ENCODE measurements around the gene ATP2B2.

The ATP2B2 gene

DNA sequence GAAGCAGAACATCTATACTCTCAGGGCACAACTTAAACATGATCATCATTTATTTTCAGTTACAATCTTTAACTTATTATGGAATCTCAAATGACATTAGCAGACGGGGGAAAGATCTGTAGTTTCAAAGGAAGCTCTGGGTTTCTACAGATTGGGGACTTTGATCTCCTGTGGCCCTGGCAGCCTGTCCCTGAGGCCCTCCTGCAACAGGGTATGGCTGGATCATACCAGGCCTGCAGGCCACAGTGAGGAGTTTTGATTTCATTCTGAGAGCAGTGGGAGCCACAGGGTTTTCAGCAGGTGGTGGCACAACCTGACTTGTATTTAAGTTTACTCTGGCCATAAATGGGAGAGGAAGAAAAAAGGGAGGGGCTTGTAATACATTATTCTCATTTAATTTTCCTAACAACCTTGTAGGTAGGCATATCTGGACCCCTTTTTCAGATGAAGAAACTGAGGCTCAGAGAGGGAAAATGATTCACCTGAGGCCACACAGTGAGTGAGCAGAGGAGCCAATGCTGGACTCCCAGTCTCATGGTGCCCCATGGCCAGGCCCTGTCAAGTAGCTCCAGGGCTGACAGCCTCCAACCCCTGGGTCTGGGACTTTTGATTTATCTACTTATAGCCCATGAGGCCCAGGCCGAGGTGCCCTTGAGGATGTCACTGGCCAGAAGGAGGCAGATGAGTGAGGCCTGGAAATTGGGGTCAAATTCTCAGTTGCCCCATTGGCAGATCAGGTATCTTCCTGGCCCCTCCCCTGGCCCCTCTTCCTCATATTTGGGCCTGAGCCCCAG lies 71.0 kb downstream of the ATP2B2 start:
- no peak for DNase-seq (ENCODE audit: low read depth in 2 of 2, low spot score in 1 of 2)

DNA sequence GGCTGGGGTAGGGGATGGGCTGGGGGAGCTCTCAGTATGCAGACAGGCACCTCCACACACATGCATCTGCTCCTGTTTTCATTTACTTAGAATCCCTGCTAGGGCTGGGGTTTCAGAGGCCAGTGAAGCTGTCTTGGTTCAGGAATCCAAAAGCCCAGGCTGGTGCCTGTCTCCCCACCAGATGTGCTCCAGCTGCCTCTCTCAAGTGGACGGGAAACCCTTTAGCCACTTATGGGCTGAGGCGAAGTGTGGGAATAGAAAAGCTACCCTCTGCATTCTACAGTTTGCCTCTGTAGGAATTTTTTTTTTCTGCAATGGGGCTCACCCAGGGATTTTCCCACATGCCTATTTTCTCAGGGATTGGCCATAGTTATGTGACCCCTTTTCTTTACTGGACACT lies 72.5 kb downstream of the ATP2B2 start:
- DNase-seq (ENCODE audit: low read depth in 2 of 2, low spot score in 1 of 2) = no peak

DNA sequence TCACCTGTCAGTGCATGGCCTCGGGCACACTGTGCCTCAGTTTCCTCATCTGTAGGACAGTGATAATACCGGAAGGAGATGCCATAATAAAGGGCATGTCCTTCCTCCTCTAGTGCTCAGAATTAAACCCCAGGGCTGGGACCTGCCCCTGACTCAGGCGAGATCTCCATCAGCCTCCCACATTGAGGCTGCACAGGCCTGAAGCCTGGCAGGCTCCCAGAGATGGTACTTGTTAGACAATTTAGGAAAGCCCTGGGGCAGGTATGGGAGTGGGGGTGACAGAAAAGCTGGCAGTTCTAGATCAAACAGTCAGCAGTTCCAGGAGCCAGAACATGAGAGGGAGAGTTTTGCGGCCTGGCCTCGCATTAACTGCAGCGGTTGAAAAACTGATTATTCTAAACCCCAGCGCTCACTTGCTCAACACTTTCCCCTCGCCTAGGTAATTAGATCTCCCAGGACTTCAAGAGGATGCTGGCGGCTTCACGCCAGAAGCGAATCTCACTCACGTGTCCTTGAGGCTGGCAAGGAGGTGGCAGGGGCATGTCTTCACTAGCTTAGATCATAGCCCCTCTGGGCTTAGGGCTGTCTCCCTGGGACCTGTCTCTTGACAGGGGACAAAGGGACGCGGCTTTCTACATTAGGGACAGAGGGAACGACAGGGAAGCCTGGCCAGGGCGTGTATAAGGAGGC lies 73.1 kb downstream of the ATP2B2 start:
- no peak for DNase-seq (ENCODE audit: low read depth in 2 of 2, low spot score in 1 of 2)

DNA sequence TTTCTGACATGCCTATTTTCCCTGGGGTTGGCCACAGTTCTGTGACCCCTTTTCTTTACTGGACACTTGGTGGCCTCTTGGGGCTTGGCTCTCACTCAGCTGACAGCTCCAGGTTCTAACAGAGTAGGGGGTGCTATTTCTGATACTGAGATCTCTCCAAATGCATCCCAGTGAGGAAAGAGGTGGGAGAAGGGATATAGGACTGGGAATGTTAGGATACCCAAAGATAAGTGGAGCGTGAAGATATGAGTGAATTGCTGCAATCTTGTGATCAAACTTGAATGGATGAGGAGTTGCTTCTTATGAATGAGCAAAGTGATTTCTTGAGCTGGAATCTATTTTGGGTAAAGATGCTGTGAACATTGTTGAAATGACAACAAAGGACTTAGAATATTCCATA lies 74.6 kb downstream of the ATP2B2 start:
- DNase-seq (ENCODE audit: low read depth in 2 of 2, low spot score in 1 of 2) = no peak

DNA sequence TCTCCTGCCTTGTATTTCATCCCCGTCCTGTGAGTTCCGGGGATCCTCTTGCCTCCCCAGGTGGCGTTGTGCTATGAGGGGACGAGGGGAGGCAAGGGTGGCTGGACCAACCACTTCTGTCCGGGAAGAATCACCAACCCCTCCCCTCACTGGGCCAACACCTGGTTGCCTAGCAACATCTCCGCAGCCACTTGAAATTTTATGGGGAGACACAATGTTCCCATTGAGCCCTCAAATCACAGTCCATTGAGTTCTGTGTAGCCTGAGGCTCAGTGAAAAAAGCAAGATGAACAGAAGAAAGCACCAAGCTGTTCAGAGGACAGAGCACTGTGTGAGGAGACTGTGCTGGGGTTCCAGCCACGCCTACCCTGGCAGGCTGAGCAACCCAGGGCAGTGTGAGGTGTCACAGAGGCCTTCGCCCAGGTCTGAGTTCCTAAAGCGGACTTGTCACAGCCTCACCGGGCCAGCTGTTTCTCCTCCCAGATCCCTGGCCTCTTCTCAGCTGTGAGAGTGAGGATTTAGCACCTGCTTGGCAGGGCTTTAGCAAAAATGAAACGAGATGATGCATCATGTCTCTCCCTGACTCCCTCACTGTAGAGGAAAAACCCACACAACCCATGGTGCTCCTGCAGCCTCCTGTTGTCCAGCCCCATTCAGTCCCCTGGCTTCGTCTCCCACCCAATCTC lies 76.8 kb downstream of the ATP2B2 start:
- DNase-seq (ENCODE audit: low read depth in 2 of 2, low spot score in 1 of 2) = no peak

DNA sequence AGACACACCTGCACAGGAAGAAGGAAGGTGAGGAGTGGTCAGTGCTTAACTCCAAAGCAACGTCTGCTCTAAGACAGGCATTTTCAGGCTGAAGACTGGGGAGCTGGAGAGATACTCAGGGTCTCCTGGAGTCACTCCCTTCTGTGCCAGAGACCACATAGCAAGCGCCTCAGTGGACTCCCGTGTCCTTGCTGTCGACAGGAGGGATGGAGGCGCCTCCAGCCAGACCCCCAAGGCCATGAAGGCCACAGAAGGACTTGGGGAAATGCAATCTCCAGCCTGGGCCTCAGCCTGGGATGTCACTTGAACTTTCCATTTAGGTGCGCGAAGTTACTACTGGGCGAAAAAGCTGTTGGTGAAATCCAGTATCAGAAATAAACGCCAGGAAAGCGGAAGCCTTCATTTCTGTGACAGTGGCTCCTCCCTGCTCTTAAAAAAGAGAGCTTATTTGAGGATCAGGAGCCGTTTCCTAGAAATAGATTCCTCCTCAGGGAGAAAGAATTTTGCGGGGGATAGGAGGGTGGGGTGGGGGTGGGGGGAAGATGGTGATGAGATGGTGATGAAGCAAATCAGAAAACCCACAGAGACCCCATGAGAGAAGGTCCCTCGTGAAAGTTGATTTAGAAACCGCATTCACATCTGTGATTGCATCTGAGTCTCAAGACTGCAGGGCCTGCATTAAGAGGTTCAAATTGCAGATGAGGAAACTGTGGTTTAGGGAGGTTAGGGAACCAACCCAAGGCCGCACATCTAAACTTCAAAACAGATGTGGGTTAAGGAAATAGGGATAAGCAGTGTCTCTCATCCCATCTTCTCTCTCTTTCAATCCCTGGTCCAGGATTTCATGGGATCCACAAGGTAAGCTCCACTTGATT lies 78.8 kb downstream of the ATP2B2 start:
- no peak for DNase-seq (ENCODE audit: low read depth in 2 of 2, low spot score in 1 of 2)

DNA sequence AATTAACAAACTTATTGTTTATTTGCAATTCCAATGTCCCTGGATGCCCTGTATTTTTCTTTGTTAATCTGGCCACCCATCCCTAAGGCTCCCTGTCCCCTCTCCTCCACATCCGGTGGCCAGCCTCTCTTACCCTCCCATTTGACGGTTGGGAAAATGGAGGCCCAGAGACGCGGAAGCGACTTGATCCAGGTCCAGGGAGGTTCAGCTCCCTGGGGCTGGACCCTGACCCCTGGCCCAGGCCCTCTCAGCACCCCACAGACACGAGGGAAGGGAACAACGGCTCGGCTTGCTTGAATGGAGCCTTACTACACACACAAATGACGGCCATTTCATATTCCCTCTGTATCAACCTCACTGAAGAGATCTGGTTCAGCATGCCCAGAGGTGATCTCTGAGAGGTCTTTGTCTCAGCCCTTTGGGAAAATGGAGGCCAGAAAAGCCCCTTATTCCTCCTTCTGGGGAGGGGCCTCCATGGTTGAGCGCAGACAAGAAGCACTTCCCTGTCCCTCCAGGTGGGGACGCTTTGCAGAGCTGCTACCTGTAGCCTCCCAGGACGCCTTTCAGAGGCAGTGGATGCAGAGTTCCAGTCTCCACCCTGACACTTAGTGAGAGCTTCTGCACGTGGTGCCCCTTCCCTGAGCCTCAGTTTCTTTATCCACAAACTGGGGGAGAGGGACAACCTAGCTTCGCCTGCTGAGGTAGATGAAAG lies 82.1 kb downstream of the ATP2B2 start:
- no peak for DNase-seq (ENCODE audit: low read depth in 2 of 2, low spot score in 1 of 2)

DNA sequence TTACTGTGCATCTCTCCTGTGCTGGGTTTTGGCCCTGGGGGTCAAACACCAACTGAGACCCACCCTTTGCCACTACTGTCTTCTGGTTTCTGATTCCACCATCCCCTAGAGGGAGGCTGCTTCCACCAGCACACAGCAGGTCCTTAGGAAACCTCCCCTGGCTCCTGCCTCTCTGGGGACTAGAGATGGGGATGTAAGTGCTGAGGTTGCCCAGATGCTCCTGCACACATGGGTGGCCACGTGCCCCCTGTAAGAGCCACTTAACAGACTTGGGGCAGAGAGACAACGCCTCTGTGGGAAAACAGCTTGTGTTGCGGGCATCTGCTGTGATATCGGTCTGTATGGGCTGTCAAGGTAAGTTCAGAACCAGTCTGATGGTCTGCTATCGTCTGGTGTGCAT lies 83.4 kb downstream of the ATP2B2 start:
- DNase-seq (ENCODE audit: low read depth in 2 of 2, low spot score in 1 of 2) = no peak

DNA sequence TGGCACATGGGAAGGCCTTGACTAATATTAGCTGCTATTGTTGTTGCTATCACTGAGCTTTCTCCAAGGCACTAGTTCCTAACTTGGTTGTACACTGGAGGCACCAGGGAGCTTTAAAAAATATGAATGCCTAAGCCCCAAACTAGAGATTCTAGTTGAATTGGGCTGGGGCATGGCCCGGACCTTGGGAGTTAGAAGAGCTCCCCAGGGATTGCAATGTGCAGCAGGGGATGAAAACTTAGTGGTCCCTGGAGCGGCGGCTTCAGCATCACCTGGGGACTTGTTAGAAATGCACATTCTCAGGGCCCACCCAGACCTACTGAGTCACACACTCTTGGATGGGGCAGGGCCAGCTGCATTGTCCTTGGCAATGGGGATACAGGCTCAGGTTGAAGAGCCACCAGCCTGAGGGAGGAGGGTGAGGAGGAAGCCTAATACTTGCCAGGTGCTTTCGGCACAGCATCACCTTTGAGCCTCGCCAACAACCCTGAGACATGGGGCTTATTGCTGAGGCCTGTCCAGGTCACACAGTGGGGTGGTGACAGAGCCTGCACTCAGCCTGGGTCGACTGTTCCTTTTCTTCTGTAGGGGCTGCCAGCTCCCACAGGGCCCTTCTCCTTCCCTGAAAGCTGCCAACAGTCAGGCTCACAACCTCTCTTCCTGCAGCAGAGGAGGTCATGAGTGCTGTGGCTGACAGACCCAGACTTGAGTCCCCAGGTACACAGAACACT lies 84.5 kb downstream of the ATP2B2 start:
- no peak for DNase-seq (ENCODE audit: low read depth in 2 of 2, low spot score in 1 of 2)

DNA sequence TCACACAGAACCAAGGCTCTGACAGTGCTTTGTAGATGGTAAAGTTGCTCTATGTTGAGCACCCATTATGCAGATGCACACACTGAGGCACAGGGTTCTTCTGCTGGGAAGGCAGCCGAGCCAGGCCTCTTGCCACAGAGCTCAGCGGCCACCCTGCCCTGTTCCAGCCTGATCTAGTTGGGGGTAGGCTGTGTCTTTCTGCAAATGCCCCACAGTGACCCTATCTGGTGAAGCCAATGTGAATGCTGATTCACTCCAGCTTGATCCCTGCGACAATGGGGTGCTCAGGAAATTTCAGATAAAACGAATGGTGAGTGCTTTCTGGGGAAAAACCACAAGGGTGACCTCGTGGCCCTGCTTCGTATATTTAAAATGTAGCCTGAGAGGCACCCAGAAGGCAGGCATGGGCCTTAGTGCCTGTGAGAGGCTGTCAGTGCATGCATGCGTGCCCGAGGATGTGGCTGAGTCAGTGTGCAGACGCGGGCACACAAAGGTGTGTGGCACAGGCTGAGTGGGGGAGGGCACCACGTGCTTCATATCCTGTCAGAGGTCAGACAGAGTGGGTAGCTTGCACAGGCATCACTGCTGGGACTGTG lies 85.7 kb downstream of the ATP2B2 start:
- peak in 1 of 2 donors; percentile 3 for DNase-seq (ENCODE audit: low read depth in 2 of 2, low spot score in 1 of 2)

DNA sequence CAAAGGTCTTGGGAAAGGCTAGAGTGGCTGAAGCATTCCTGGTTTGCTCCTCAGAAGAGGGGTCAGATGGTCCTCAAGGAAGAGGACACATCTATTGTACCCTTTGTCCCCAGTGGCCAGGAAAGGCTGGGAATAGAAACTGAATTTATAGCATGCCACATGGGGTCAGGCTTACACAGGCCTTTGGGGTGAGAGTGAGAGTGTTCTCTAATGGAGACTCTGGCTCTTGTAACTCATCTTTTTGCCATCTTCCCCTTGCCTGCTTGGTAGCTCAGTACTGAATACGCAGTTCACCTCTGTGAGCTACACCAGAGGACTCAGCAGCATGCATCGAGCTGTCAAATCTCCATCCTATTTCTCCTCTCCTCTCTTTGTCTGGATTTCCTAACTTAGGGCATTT lies 87.5 kb downstream of the ATP2B2 start:
- DNase-seq (ENCODE audit: low read depth in 2 of 2, low spot score in 1 of 2) = no peak

DNA sequence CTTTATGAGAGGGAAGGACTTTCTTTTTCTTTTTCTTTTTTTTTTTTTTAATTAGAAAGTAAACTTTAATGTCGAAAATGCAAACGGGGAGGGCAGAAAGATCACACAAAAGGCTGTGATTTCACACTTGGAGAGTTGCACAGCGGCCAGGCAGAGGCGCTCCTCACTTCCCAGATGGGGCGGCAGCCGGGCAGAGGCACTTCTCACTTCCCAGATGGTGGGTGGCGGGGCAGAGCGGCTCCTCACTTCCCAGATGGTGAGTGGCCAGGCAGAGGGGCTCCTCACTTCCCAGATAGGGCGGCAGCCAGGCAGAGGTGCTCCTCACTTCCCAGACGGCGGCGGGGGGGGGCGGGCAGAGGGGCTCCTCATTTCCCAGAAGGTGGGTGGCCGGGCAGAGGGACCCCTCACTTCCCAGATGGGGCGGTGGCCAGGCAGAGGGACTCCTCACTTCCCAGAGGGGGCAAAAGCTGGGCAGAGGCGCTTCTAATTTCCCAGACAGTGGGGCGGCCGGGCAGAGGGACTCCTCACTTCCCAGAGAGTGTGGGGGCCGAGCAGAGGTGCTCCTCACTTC lies 88.6 kb downstream of the ATP2B2 start:
- DNase-seq (ENCODE audit: low read depth in 2 of 2, low spot score in 1 of 2) = no peak

DNA sequence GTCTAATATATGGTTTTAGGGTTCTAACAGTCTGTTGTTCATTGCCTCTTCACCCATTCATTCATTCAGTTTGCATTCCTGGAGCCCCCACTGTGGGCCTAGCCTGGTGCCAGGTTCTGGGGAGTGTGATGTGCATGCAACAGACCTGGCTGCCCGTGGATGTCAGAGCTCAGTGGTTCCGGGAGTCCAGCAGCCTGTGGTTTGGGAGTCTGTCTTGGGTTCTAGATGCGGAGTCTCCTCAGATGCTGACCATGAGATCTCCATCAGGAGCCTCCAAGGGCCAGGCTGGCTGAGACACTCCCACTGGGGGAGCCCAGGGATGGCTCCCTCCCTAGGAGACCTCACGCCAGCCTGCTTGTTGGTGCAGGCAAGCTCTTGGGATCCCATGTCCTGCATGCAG lies 92.3 kb downstream of the ATP2B2 start:
- no peak for DNase-seq (ENCODE audit: low read depth in 2 of 2, low spot score in 1 of 2)

DNA sequence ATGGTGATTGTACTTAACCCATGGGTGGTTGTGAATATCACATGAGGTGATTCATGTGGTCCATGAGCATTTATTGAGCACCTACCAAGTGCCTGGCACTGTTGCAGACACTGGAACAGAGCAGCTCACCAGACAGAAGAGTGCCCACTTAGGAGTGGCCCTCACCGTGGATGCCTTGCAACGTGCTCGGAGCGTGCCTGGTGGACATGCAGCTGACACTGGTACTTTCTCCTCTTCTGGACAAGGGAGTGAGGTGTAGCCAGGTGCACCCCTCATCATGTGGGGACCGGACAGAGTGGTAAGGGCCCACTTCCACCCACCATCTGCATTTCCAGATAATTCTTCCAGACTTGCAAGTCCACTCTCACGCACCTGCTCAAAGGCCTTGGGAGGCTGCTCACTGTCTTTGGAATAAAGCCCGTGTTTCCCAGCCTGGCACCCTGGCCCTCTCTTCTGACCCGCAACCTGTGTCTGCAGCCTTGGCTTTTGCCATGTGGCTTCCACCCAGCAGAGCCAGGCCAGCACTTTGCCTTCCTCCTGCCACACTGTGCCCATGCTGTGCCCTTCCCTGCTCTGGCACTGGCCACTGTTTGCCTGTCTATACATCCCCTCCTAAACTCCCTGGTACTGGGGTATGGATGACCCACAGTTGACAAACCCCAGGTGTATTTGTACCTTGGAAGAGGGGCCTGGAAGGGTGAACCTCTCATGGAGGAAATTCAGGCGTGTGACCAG lies 93.6 kb downstream of the ATP2B2 start:
- DNase-seq (ENCODE audit: low read depth in 2 of 2, low spot score in 1 of 2) = no peak

DNA sequence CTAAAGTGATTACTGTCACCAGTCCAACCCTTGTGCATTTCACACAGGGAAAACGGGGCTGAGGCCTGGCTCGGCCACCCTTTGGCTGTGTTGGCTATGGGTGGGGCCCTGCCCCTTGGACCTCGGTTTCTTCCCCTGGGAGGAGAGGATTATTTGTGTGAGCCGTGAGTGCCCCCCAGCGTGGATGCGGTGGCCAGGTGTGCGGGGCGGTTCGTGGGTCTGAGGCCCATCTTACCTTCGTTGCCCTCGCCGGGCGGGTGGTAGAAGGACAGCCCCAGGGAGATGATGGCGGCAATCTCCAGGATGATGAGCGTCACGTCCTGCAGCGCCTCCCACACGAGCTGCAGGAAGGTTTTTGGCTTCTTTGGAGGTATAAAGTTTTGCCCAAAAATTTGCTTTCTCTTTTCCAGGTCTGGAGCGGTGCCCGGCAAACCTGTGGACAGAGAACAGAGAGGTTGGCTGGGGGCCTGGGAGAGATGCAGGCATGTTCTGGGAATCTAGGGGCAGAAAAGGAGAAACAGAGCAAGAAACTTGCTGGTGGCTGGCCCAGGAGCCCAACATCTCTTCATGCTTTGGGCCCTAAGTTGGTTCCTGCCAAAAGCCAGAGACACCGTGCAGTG lies 94.9 kb downstream of the ATP2B2 start:
- DNase-seq (ENCODE audit: low read depth in 2 of 2, low spot score in 1 of 2) = no peak

DNA sequence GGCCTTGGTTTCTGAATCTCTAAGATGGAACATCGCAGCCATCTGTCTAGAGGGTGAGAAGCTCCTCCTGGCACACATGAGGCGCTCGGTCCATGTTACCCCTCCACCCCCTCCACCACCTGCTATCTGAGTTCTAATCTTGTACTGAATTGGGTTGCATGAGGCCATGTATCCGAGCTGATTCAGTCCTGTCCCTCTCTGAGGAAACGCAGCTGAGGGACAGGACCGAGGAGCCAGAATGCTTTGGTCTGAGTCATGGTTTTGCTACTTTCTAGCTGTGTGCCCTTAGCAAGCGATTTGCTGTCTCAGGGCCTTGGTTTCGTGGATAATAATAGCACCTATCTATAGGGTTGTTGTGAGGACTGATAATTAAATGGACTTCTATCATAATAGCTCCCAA lies 96.7 kb downstream of the ATP2B2 start:
- DNase-seq (ENCODE audit: low read depth in 2 of 2, low spot score in 1 of 2) = no peak

DNA sequence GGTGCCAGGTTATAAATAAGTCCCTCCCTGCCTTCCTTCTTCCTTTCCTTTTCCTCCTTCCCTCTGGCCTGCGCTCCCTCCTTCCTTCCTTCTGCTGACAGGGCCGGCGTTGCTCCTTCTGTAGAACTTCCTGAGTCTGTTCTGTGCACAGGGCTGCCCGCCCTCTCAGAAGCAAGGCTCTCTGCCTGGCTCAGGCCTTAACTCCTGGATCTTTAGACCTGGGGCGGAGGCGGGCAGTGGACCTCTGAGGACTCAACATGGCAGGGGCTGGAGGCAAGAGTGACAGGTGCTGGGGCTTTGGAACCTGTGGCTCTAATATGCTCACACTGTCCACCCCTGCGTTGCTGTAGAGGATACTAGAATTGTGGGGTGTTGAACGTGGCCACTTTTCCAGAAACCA lies 98.0 kb downstream of the ATP2B2 start:
- DNase-seq (ENCODE audit: low read depth in 2 of 2, low spot score in 1 of 2) = no peak

DNA sequence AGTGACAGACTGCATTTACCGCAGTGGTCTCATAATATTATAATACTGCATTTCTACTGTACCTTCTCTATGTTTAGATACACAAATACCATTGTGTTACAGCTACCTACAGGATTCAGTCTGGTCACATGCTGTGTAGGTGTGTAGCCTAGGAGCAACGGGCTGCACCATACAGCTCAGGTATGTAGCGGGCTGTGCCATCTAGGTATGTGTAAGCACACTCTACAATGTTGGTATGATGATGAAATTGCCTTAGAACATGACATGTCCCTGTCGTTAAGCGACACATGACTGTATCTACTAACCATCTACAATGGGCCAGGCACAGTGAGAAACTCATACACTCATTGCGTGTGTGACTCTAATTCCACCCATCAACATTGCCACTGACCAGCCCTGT lies 99.0 kb downstream of the ATP2B2 start:
- no peak for DNase-seq (ENCODE audit: low read depth in 2 of 2, low spot score in 1 of 2)
